SK-MEL-5 (cell line): ENCODE results near the gene CASP4. TPM values are rescaled to one million over a fixed set of nuclear protein-coding genes. Genes with fewer than 3 reads are reported as not detected.

ENCODE experiments used
- DNase-seq: peaks from one replicate; pipeline ENCODE4 v3.0.0-alpha.2; 2016; ENCODE audit warnings: low read depth, low spot score
- in situ Hi-C: cut with HindIII; loops from 2 replicates; pipeline ENCODE4 v1.10.0; 2016; ENCODE audit warnings: low sequenced_read_pairs, high pct_unique_total_duplicates, low pct_unique_long_range_greater_than_20kb
- total RNA-seq: library from RNA; depleted of rRNA; stranded (reverse); fragments of >200 nt; shearing (Covaris generic); gene quantifications from 2 replicates; pipeline ENCODE4 v1.2.3, GENCODE V29; 2014; rRNA removed

The CASP4 gene
- total RNA-seq, 1 experiment from 2014 or later, result 91.5 TPM

- in situ Hi-C loops, result no loop called here
- no peak for DNase-seq
Observed at GRCh38 chr11:104912102-104912501, 56.3 kb downstream of the CASP4 start.

- in situ Hi-C loops, result no loop called here
- DNase-seq, result no peak
Observed at GRCh38 chr11:104908186-104908531, 60.2 kb downstream of the CASP4 start.

GRCh38 chr11:104907521-104908185 is 60.7 kb downstream of the CASP4 start:
- no peak for DNase-seq

GRCh38 chr11:104905271-104905670 is 63.1 kb downstream of the CASP4 start:
- DNase-seq, result peak; percentile 7
- in situ Hi-C loops, result no loop called here

More at GRCh38 chr11:104907521-104908185, 60.7 kb downstream of the CASP4 start:
- in situ Hi-C loops, result no loop called here

- no peak for DNase-seq
- in situ Hi-C loops, result no loop called here
Observed at GRCh38 chr11:104899226-104899625, 69.1 kb downstream of the CASP4 start.

- in situ Hi-C loops, result no loop called here
Observed at GRCh38 chr11:104898685-104899013, 69.7 kb downstream of the CASP4 start.

GRCh38 chr11:104897891-104898684 is 70.3 kb downstream of the CASP4 start, which contains the start of gene CASP12:
TSS of gene CASP12 (minus strand) at chr11:104898460.
- in situ Hi-C loops, result no loop called here
- DNase-seq, result no peak

More at GRCh38 chr11:104898685-104899013, 69.7 kb downstream of the CASP4 start:
- no peak for DNase-seq

- no peak for DNase-seq
- in situ Hi-C loops, result no loop called here
Observed at GRCh38 chr11:104895634-104896033, 72.7 kb downstream of the CASP4 start.

GRCh38 chr11:104893876-104894275 is 74.5 kb downstream of the CASP4 start:
- no peak for DNase-seq
- in situ Hi-C loops, result no loop called here

Other genes with a start within 250 kb of the CASP4 start
- not detected in 2 replicates for gene CASP12, start 70.1 kb downstream of the CASP4 start, total RNA-seq
- not detected in 2 replicates for gene CASP5, start 54.6 kb upstream of the CASP4 start, total RNA-seq
- gene CASP1, start 66.6 kb upstream of the CASP4 start, total RNA-seq, result 16.9 and 20.7 TPM in 2 replicates
- 19.3 and 19.5 TPM in 2 replicates for gene CARD16, start 76.8 kb upstream of the CASP4 start, total RNA-seq
- not detected in 2 replicates for gene CARD18, start 171.2 kb upstream of the CASP4 start, total RNA-seq